Measurements from ENCODE around the gene DHRS4.
"Not testable (repeated sequence)": the region's sequence is repeated elsewhere in the genome, so short reads cannot be mapped to it uniquely, and the experiment has no call there.

Gene DHRS4

DNA sequence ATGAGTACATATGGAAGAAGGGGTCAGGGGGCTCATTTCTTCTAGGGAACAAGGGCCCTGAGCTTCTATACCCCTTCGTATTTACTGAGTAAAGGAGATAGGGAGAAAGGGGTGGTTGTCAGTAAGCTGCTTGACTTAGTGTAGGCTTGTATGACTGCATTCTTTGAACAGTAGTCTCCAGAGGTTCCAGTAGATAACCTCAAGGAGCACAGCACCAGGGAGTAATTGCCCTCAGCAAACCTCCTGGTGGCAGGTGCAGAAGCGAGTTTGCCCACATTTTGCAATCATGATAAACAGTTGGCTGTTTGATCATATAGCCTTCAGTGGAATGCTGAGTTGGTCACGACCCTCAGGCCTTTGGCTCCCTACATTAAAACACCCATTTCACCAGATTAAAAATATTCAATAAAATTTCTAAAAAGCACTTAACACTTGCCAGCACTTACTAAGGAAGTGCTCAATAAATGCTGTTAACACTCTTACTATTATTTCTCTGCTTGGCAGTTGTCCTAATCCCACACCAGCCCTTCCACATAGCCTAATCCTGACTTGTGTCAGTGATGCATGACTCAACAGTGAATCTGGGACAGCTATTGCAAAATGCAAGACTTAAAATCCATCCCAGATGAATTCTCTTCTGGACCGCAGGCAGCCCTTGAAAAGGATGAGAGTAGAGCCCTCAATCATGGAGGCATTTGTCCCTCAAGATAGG is 31.5 kb downstream of the DHRS4 start:
- DNase-seq (ENCODE audit: low read depth in 2 of 2): peak; percentile 94

DNA sequence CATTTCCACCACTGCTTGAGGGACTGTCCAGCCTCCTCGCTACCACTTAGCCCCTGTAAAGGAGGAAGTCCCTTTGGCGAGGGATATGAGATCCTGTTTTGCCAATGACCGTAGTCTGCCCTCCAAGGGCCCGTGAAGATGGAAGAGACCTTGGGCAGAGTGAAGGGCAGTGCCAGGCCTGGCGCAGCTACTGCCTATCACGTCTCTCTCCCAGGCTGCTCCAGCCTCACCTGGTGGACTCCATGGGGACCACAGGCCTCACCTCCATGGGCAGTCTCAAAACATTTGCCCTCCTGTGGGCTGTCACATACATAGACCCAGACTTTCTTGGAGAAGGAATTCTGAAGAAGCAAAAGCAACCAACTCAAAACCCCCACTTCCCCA is 34.6 kb downstream of the DHRS4 start:
- not testable (repeated sequence) for DNase-seq (ENCODE audit: low read depth in 2 of 2)

DNA sequence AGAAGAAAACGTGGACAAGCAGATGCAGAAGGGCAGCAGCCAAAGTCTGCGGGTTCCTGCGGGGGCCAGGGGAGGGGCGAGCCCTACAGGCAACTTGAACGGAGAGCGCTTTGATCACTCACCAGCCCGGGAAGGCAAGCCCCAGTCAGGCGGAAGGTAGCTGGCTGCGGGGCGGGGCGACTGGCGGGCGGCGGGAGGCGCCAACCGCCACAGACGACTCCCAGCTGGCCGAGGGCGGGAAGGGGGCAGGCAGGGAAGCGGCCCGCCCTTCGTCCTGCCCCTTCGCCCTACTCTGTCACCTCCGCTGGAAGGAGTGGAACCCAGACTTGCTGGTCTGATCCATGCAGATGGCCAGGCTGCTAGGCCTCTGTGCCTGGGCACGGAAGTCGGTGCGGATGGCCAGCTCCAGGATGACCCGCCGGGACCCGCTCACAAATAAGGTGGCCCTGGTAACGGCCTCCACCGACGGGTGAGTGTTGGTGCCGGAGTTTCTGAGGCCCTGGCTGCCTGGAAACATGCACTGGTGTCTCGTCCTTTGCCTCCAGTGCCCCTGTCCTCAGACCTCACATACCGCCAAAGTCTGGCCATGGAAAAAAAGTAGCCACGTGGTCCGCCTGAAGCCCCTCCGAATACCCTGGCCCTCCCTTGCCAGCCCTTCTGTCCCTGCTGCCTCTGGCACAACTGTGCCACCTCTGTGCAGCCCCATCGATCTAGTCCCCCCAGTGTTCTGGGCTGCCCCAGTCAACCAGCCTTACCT is 35.2 kb downstream of the DHRS4 start, which contains the start of gene DHRS4L2:
Gene DHRS4L2 (plus strand): TSS at position 323 of the 757 bp plus-strand sequence. CDS start 19 bp downstream, at position 342.
- not testable (repeated sequence) for DNase-seq (ENCODE audit: low read depth in 2 of 2)

DNA sequence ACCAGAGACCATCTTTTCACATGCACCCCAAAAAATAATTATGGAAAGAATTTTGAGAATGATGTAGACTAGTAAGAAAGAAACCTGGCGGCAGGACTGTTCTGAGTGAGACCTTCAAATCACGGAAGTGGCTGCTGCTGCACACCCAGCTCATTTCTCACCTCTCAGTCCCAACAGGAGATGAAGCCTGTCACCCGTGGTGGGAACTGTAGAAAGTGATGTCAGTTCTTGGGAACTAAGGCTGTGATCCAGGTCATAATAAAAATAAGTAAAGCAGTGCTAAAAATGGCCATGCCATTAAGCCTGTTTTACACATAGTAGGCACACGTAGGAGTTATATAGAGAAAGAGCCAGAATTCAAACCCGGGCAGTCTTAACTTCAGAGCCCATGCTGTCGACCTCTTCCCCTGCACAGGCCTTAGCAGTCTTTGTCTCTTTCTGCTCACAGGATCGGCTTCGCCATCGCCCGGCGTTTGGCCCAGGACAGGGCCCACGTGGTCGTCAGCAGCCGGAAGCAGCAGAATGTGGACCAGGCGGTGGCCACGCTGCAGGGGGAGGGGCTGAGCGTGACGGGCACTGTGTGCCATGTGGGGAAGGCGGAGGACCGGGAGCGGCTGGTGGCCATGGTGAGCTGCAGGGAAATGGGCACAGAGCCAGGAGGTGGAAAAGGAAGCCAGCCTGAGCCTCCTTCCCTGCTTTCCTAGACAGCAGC is 36.3 kb downstream of the DHRS4 start:
- DNase-seq (ENCODE audit: low read depth in 2 of 2): not testable (repeated sequence)

DNA sequence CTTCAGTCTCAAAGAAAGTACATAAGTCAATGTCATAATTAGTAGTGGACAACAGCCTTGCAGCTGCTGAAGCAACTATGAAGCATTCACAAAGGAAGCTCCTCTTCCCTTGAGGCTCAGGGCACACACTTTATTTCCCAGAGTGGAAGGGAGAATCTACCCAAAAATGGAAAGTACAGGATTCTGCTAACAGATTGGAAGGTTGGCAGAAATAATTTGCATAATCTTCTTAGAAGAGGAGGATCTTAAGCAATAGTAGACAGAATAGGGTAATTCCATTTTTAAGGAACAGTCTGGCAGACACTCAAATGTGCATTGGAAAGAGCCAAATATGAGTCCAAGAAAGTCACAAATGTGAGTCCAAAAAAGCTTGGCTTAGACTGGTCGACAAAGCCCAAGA is 37.4 kb downstream of the DHRS4 start:
- not testable (repeated sequence) for DNase-seq (ENCODE audit: low read depth in 2 of 2)

DNA sequence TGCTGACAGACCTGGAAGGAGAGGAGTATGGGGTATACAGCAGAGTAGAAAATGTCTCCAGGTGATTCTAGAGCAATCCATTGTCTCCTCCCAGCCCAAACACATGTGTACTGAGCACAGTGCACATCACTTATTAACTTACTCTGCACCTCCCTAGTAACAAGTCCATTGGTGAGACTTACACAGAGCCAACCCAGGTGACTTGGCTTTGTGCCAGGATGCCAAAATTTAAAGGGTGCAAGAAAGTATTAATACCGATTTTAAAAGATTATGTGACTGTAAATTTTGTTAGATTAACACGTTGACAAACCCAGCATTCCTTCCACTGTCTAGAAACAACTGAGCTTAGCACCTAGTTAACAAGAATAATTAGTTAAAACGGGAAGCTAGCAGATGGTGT is 39.5 kb downstream of the DHRS4 start:
- DNase-seq (ENCODE audit: low read depth in 2 of 2): not testable (repeated sequence)

DNA sequence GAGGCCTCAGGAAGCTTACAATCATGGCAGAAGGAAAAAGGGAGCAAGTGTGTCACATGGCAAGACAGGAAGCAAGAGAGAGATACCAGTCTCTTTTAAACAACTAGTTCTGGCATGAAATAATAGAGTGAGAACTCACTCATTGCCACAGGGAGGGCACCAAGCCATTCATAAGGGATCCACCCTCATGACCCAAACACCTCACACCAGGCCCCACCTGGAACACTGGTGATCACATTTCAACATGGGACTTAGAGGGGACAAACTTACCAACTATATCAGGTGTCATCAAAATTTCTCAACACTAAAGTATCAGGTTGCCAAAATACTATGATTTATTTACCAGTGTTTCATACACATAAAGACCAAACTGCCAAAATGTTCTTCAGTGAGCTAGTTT is 42.4 kb downstream of the DHRS4 start:
- not testable (repeated sequence) for DNase-seq (ENCODE audit: low read depth in 2 of 2)

DNA sequence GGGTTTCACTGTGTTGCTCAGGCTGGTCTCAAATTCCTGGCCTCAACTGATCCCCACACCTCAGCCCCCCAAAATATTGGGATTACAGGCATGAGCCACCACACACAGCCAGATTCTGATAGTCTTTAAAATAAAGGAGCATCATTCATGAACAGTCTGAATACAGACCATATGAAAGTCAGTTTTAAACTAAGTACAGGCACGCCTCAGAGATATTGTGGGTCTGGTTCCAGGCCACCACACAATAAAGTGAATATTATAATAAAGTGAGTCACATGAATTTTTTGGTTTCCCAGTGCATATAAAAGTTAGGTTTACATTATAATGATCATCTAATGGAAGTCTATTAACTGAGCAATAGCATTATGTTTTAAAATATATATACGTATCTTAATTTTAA is 43.3 kb downstream of the DHRS4 start:
- not testable (repeated sequence) for DNase-seq (ENCODE audit: low read depth in 2 of 2)

DNA sequence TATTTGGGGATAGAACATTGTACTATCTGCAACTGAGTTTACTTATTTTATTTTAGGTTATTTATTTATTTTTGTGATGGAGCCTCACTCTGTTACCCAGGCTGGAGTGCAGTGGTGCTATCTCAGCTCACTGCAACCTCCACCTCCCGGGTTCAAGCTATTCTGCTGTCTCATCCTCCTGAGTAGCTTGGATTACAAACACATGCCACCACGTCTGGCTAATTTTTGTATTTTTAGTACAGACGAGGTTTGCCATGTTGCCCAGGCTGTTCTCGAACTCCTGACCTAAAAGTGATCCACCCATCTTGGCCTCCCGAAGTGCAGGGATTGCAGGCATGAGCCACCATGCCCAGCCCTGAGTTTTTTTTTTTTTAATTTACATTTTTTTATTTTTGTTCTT is 46.1 kb downstream of the DHRS4 start:
- DNase-seq (ENCODE audit: low read depth in 2 of 2): not testable (repeated sequence)

DNA sequence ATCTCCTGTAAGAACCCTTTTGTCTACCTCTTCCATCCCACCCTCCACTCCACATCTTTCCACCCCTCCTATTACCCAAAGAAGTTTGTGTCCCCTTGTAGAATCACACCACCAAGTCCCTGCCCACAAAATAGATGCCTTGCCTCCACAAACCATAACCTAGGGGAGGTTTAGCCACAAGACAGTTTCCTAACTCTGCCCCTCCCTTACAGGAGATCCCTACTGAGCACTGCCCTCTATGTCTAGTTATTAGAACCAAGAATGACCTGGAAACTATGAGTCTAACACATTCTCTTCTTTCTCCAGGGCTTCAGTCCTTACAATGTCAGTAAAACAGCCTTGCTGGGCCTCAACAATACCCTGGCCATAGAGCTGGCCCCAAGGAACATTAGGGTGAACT is 47.5 kb downstream of the DHRS4 start:
- not testable (repeated sequence) for DNase-seq (ENCODE audit: low read depth in 2 of 2)

DNA sequence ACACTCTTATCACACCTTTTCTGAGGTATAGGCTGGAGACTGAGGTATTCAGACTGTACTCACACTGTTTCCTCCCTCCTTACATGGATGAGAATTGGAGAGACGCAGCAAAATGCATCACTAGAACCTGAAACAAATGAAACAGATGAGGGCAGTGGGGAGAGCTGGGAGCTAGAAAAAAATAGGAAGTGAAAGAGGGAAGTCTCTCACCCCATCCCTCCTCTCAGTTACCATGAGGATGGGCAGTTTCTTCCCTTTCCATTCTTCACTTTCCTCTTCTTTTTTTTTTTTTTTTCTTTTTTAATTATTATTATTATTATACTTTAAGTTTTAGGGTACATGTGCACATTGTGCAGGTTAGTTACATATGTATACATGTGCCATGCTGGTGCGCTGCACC is 48.1 kb downstream of the DHRS4 start:
- DNase-seq (ENCODE audit: low read depth in 2 of 2): not testable (repeated sequence)

DNA sequence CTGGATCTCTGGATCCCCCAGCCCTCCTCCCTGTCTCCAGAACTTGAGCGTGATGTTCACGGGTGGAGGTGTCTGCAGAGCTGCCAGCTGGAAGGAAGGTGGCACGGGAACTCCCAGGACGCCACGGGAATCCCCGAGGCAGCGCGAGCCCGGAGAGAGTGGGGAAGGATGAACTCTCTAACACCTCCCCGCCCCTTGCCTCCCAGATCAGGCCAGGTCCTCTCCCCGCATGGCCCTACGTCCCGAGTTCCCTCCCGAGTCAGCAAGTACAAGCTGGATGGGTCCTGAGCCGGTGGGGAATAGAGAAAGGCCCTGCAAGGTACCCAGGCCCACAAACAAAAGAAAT is 52.9 kb downstream of the DHRS4 start:
- not testable (repeated sequence) for DNase-seq (ENCODE audit: low read depth in 2 of 2)

DNA sequence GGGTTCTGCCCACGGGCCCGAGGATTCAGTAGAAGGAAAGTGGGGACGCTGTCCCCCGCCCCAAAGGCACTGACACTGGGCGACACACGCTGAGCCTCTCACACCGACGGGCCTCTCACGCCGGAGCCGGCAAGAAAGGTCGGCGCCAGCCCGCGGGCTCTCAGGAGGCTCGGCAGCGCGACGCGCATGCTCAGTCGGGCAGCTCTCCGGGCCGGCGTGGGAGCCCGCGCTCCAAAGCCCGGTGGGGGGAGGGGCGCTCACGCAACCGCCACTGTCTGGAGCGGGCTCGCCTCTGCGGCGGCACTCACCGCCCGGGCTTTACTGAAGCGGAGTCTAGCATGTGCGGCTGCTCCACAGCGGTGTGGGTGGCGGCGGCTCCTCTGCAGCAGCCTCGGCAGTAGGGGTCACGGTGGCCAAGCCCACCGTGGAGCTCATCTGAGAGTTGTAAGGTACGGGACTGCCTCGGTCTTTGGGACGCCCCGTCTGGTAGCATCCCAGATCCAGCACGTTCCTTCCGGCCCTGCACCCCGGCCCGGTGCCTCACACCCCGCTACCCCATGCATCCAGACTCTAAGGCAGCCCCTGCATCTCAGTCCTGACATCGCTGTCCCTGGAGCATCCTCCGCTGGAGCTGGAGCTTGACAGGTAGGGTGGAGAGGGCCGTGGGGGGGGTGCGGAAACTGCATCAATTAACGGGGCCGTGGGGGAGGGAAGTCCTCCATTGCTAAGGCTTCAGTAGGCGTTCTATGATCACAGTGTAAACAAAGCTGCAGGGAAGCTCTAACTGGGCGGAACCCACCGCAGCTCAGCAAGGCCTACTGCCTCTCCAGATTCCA is 53.5 kb downstream of the DHRS4 start:
- DNase-seq (ENCODE audit: low read depth in 2 of 2): not testable (repeated sequence)

DNA sequence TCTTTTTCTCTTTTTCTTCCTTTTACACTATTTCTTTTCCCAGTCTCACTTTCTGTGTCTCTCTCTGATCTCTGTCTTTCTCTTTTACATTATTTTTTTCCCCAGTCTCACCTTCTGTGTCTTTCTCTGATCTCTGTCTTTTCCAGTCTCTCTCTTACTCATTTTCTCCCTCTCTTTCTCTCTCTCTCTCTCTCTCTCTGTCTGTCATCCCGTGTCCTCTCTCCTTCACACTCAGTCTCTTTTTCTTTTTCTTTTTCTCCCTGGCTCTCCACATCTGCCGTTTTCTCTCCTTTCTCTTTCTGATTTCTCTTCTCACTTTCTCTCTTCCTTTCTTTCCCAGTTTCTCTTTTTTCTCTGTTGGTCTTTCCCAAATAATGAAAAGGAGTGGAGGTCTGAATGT is 57.5 kb downstream of the DHRS4 start:
- DNase-seq (ENCODE audit: low read depth in 2 of 2): no peak

DNA sequence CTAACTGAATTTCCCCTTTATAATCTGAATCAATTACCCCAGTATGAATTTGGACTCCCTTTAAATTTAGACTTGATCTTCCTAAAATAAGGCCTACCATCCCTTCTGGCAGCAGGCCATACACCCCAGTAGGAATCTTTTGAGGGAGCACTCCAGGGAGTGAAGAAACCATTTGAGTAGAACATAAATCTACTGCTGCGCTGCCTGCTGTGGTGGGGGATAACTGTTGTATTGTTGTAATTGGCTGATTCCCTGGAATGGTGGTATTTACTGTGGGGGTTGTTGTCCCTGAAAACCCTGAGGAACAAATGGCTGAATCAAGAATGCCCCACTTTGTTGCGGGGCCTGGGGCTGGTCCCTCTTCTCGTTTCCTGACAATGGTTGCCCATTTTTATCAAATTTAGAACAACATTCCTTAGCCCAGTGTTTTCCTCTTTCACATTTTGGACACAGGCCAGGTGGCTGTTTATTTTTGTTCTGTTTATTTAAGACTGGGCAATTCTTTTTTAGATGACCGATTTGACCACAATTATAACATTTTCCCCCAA is 59.2 kb downstream of the DHRS4 start:
- DNase-seq (ENCODE audit: low read depth in 2 of 2): not testable (repeated sequence)

DNA sequence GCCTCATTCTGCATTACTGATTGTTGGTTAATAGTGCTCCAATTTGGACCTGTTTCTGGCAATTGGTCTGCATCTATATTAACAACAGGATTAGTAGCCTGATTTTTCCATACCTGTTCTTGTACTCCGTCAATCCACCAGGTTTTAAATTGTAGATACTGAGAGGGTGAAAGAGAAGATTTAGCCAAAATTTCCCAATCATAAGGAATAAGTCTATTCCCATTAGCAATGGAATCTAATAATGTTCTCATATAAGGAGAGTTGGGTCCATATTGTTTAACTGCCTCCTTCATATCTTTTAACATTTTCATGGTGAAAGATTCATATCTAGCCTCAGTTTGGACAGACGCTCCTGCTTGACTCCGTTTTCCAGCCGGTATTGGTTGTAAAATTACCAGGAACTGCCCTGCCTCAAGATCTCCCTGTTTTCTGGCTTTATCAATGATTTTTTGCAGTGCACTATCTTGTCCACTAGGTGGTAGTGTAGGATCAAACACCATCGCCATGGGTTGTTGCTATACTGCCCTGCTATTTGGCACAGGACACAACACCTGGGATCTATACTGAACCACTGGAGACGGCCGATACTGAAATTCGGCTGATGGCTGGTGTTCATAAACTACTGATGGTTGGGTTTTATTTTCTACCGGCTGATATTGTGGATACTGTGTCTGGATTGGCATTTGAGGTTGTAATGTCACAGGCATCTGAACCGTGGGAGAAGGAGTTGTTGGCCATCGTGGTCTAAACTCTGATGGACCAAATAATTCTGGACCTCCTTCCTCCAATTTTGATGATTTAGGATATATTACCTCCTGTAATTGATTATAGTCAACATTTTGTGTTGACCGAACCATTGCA is 60.3 kb downstream of the DHRS4 start:
- peak in 1 of 2 experiments; percentile 15 for DNase-seq (ENCODE audit: low read depth in 2 of 2)

DNA sequence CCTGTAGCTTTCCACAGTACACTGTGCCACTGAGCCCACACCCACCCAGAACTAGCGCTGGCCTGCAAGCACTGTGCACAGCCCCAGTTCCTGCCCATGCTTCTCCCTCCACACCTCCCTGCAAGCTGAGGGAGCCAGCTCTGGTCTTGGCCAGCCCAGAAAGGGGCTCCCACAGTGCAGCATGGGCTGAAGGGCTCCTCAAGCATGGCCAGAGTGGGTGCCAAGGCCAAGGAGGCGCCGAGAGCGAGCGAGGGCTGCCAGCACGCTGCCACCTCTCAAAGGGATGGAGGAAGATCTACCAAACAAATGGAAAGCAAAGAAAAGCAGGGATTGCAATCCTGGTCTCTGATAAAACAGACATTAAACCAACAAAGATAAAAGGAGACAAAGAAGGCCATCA is 62.2 kb downstream of the DHRS4 start:
- not testable (repeated sequence) for DNase-seq (ENCODE audit: low read depth in 2 of 2)
